Measurements from ENCODE around the gene ZNF366.

GRCh38 chr5:72436796-72437471 lies 70.3 kb downstream of the ZNF366 start:
- TF ChIP-seq CTCF (IDR thresholded peaks at IDR 0.05) (no peak), POLR2A (IDR thresholded peaks at IDR 0.05) (no peak), POLR2AphosphoS5 (IDR thresholded peaks at IDR 0.05) (no peak), EP300 (IDR thresholded peaks at IDR 0.05) (no peak)
